DND-41 (cell line): ENCODE data around the gene RHPN2.
A peak's percentile ranks its signal among the peaks of the same experiment; 100 is the strongest.
"Not testable (repeated sequence)": the region's sequence is repeated elsewhere in the genome, so short reads cannot be mapped to it uniquely, and the experiment has no call there.

Experiments
- ATAC-seq: fragments of 200-7000 bp; cut with Tn5 transposase; 3 replicates; pipeline ENCODE4 v1.9.1; 2021; ENCODE audit warnings: low read depth; ENCODE audit not compliant: insufficient read depth
- DNase-seq: peaks from one replicate; pipeline ENCODE4 v3.0.0-alpha.2; 2020
- H2AFZ ChIP-seq: 2 replicates; pipeline ENCODE4 v1.6.0; 2012; ENCODE audit warnings: low read depth, low read length
- H3K27ac ChIP-seq: 2 replicates; pipeline ENCODE4 v1.5.1; 2012; ENCODE audit warnings: low read length, inconsistent platforms
- H3K27me3 ChIP-seq: fragments of 200-600 bp; sonication (generic); 2 replicates; pipeline ENCODE4 v1.6.0; 2012; ENCODE audit warnings: low read length, mild to moderate bottlenecking, inconsistent platforms; ENCODE audit not compliant: insufficient read depth, poor library complexity
- H3K36me3 ChIP-seq: 2 replicates; pipeline ENCODE4 v1.5.1; 2012; ENCODE audit warnings: low read length, inconsistent platforms; ENCODE audit not compliant: insufficient read depth
- H3K4me1 ChIP-seq: 2 replicates; pipeline ENCODE4 v1.5.1; 2012; ENCODE audit warnings: mild to moderate bottlenecking, low read length; ENCODE audit not compliant: insufficient read depth
- H3K4me2 ChIP-seq: 2 replicates; pipeline ENCODE4 v1.6.0; 2012; ENCODE audit warnings: mild to moderate bottlenecking, moderate library complexity, low read length, inconsistent platforms; ENCODE audit not compliant: insufficient read depth
- H3K4me3 ChIP-seq, 2 experiments: fragments of 200-600 bp in 1 of 2; shearing (Covaris generic) in 1 of 2; 2 replicates each; pipeline ENCODE4 v1.5.1; 2012 to 2016; ENCODE audit warnings: inconsistent platforms in 2 of 2, low read length in 2 of 2, mild to moderate bottlenecking in 2 of 2, low read depth in 1 of 2, moderate library complexity in 1 of 2
- H3K79me2 ChIP-seq: 2 replicates; pipeline ENCODE4 v1.6.0; 2012; ENCODE audit warnings: low read length, inconsistent platforms; ENCODE audit not compliant: insufficient read depth
- H3K9ac ChIP-seq: 2 replicates; pipeline ENCODE4 v1.6.0; 2012; ENCODE audit warnings: low read depth, mild to moderate bottlenecking, inconsistent platforms, low read length, moderate library complexity
- H3K9me3 ChIP-seq: 2 replicates; pipeline ENCODE4 v1.5.1; 2012; ENCODE audit warnings: low read length, moderate library complexity, mild to moderate bottlenecking, inconsistent platforms; ENCODE audit not compliant: insufficient read depth, severe bottlenecking
- H4K20me1 ChIP-seq: 2 replicates; pipeline ENCODE4 v1.6.0; 2012; ENCODE audit warnings: low read length; ENCODE audit not compliant: insufficient read depth
- CTCF ChIP-seq: IDR thresholded peaks from 2 replicates; pipeline ENCODE4 v1.5.1; 2012; ENCODE audit warnings: borderline replicate concordance, low read length, moderate library complexity, mild to moderate bottlenecking; ENCODE audit not compliant: poor library complexity, severe bottlenecking; ENCODE audit errors: extremely low read depth
- EZH2 ChIP-seq: IDR thresholded peaks from 3 replicates; pipeline ENCODE4 v1.6.1; 2012; ENCODE audit warnings: borderline replicate concordance, low read depth, mild to moderate bottlenecking, moderate library complexity, low read length, inconsistent platforms; ENCODE audit not compliant: severe bottlenecking

RHPN2 gene

GRCh38 chr19:33039108-33039599, 25.5 kb downstream of the RHPN2 start:
- Histone ChIP-seq H4K20me1 (no peaks in the 10 kb centered on the region), H3K36me3 (no peaks in the 10 kb centered on the region), H3K9me3 (no peaks in the 10 kb centered on the region), H3K27ac (no peak overlapping the region), H3K4me3 (no peak overlapping the region), H3K79me2 (no peaks in the 10 kb centered on the region), H3K9ac (no peak overlapping the region), H3K4me1 (peaks cover 21% of the 10 kb centered on the region), H2AFZ (no peak overlapping the region), H3K27me3 (no peaks in the 10 kb centered on the region), H3K4me2 (no peak overlapping the region)
- DNase-seq (no peak), ATAC-seq (no peak)
- TF ChIP-seq CTCF (no peak), EZH2 (no peak)

- not testable (repeated sequence) for H3K9ac ChIP-seq, H3K79me2 ChIP-seq
Observed at GRCh38 chr19:33037168-33038025, 27.3 kb downstream of the RHPN2 start.

GRCh38 chr19:33036370-33037167, 28.1 kb downstream of the RHPN2 start:
- H4K20me1 ChIP-seq, H2AFZ ChIP-seq, H3K4me3 ChIP-seq, DNase-seq, H3K9me3 ChIP-seq, H3K79me2 ChIP-seq, ATAC-seq, H3K9ac ChIP-seq, H3K27me3 ChIP-seq, H3K36me3 ChIP-seq: not testable (repeated sequence)
- H3K27ac ChIP-seq: peak overlapping the region; percentile 16; the same call in 1 of the 2 replicates
- peaks cover 21% of the 10 kb centered on the region for H3K4me1 ChIP-seq
- H3K4me2 ChIP-seq: peak overlapping the region; percentile 46; the same call in 1 of the 2 replicates

More at GRCh38 chr19:33037168-33038025, 27.3 kb downstream of the RHPN2 start:
- H3K27ac ChIP-seq: peak overlapping the region; percentile 16; the same call in 1 of the 2 replicates
- DNase-seq (peak; percentile 69), ATAC-seq (peak; percentile 90)
- not testable (repeated sequence) for H3K27me3 ChIP-seq, H2AFZ ChIP-seq, H4K20me1 ChIP-seq, H3K9me3 ChIP-seq, H3K4me3 ChIP-seq, H3K36me3 ChIP-seq
- H3K4me1 ChIP-seq: peaks cover 21% of the 10 kb centered on the region
- H3K4me2 ChIP-seq: peak overlapping the region; percentile 46; the same call in 1 of the 2 replicates

- DNase-seq (no peak), ATAC-seq (no peak)
- H3K27ac ChIP-seq: no peak overlapping the region
- no peaks in the 10 kb centered on the region for H4K20me1 ChIP-seq
- no peaks in the 10 kb centered on the region for H3K27me3 ChIP-seq
- H3K9ac ChIP-seq: no peak overlapping the region
- no peak overlapping the region for H3K4me3 ChIP-seq
- no peak overlapping the region for H2AFZ ChIP-seq
- H3K9me3 ChIP-seq: no peaks in the 10 kb centered on the region
- H3K79me2 ChIP-seq: no peaks in the 10 kb centered on the region
- H3K36me3 ChIP-seq: no peaks in the 10 kb centered on the region
- H3K4me1 ChIP-seq: peaks cover 21% of the 10 kb centered on the region
- no peak overlapping the region for H3K4me2 ChIP-seq
- no peak for TF ChIP-seq CTCF
Observed at GRCh38 chr19:33035461-33035860, 29.2 kb downstream of the RHPN2 start.
